ENCODE results near the gene HSPB2. TPM values are rescaled to one million over a fixed set of nuclear protein-coding genes. Genes with fewer than 3 reads are reported as not detected.

Gene HSPB2
- total RNA-seq, 3 donors from 2014 or later: not detected

GRCh38 chr11:111939836-111940604 lies 27.5 kb downstream of the HSPB2 start:
- Mint-ChIP-seq H3K4me1 (ENCODE audit: low read depth) (peaks cover 54% of the 10 kb centered on the region), H3K27me3 (ENCODE audit: low read depth) (no peaks in the 10 kb centered on the region), H3K36me3 (ENCODE audit: insufficient read depth) (no peaks in the 10 kb centered on the region), H3K4me3 (peak overlapping the region; percentile 42), H3K9me3 (no peaks in the 10 kb centered on the region)
- ATAC-seq (no peak), DNase-seq (no peak)

- DNase-seq: no peak
- Mint-ChIP-seq H3K9me3 (no peaks in the 10 kb centered on the region), H3K4me3 (no peak overlapping the region), H3K27me3 (ENCODE audit: low read depth) (no peaks in the 10 kb centered on the region), H3K4me1 (ENCODE audit: low read depth) (peaks cover 41% of the 10 kb centered on the region), H3K36me3 (ENCODE audit: insufficient read depth) (no peaks in the 10 kb centered on the region)
- ATAC-seq: no peak
These were observed 29.4 kb downstream of the HSPB2 start for GRCh38 chr11:111941963-111942362.

- Mint-ChIP-seq H3K4me3 (no peak overlapping the region), H3K4me1 (ENCODE audit: low read depth) (peaks cover 39% of the 10 kb centered on the region), H3K9me3 (no peaks in the 10 kb centered on the region), H3K36me3 (ENCODE audit: insufficient read depth) (no peaks in the 10 kb centered on the region), H3K27me3 (ENCODE audit: low read depth) (no peaks in the 10 kb centered on the region)
- ATAC-seq (no peak), DNase-seq (no peak)
These were observed 30.3 kb downstream of the HSPB2 start for GRCh38 chr11:111942829-111943228.

GRCh38 chr11:111944139-111944538 lies 31.6 kb downstream of the HSPB2 start:
- H3K27me3 Mint-ChIP-seq (ENCODE audit: low read depth): no peaks in the 10 kb centered on the region
- no peaks in the 10 kb centered on the region for H3K9me3 Mint-ChIP-seq
- H3K4me1 Mint-ChIP-seq (ENCODE audit: low read depth): peaks cover 26% of the 10 kb centered on the region
- peak in 1 of 2 donors; percentile 13 for ATAC-seq
- H3K4me3 Mint-ChIP-seq: peak overlapping the region; percentile 20
- no peaks in the 10 kb centered on the region for H3K36me3 Mint-ChIP-seq (ENCODE audit: insufficient read depth)
- no peak for DNase-seq

GRCh38 chr11:111944651-111945051 lies 32.1 kb downstream of the HSPB2 start:
- no peak for DNase-seq
- H3K4me1 Mint-ChIP-seq (ENCODE audit: low read depth): peaks cover 28% of the 10 kb centered on the region
- H3K27me3 Mint-ChIP-seq (ENCODE audit: low read depth): no peaks in the 10 kb centered on the region
- peak; percentile 93 for ATAC-seq
- H3K36me3 Mint-ChIP-seq (ENCODE audit: insufficient read depth): no peaks in the 10 kb centered on the region
- no peaks in the 10 kb centered on the region for H3K9me3 Mint-ChIP-seq
- peak overlapping the region; percentile 27 for H3K4me3 Mint-ChIP-seq

GRCh38 chr11:111945198-111945597 lies 32.7 kb downstream of the HSPB2 start:
- peaks cover 30% of the 10 kb centered on the region for H3K4me1 Mint-ChIP-seq (ENCODE audit: low read depth)
- H3K27me3 Mint-ChIP-seq (ENCODE audit: low read depth): no peaks in the 10 kb centered on the region
- DNase-seq: no peak
- no peaks in the 10 kb centered on the region for H3K36me3 Mint-ChIP-seq (ENCODE audit: insufficient read depth)
- H3K4me3 Mint-ChIP-seq: peak overlapping the region; percentile 27
- no peaks in the 10 kb centered on the region for H3K9me3 Mint-ChIP-seq
- no peak for ATAC-seq

GRCh38 chr11:111946499-111946898 lies 34.0 kb downstream of the HSPB2 start:
- Mint-ChIP-seq H3K27me3 (ENCODE audit: low read depth) (no peaks in the 10 kb centered on the region), H3K4me1 (ENCODE audit: low read depth) (peaks cover 28% of the 10 kb centered on the region), H3K36me3 (ENCODE audit: insufficient read depth) (no peaks in the 10 kb centered on the region), H3K4me3 (no peak overlapping the region), H3K9me3 (no peaks in the 10 kb centered on the region)
- ATAC-seq (no peak), DNase-seq (no peak)

GRCh38 chr11:111947143-111947542 lies 34.6 kb downstream of the HSPB2 start:
- H3K4me1 Mint-ChIP-seq (ENCODE audit: low read depth): peaks cover 28% of the 10 kb centered on the region
- no peaks in the 10 kb centered on the region for H3K9me3 Mint-ChIP-seq
- no peaks in the 10 kb centered on the region for H3K36me3 Mint-ChIP-seq (ENCODE audit: insufficient read depth)
- no peaks in the 10 kb centered on the region for H3K27me3 Mint-ChIP-seq (ENCODE audit: low read depth)
- ATAC-seq: no peak
- no peak overlapping the region for H3K4me3 Mint-ChIP-seq
- DNase-seq: no peak

- Mint-ChIP-seq H3K9me3 (no peaks in the 10 kb centered on the region), H3K36me3 (ENCODE audit: insufficient read depth) (no peaks in the 10 kb centered on the region), H3K4me1 (ENCODE audit: low read depth) (peaks cover 16% of the 10 kb centered on the region), H3K27me3 (ENCODE audit: low read depth) (no peaks in the 10 kb centered on the region), H3K4me3 (no peak overlapping the region)
- no peak for ATAC-seq
- no peak for DNase-seq
These were observed 37.2 kb downstream of the HSPB2 start for GRCh38 chr11:111949519-111950426.

- Mint-ChIP-seq H3K9me3 (no peaks in the 10 kb centered on the region), H3K27me3 (ENCODE audit: low read depth) (no peaks in the 10 kb centered on the region), H3K4me1 (ENCODE audit: low read depth) (peaks cover 9% of the 10 kb centered on the region), H3K36me3 (ENCODE audit: insufficient read depth) (no peaks in the 10 kb centered on the region), H3K4me3 (no peak overlapping the region)
- no peak for ATAC-seq
- DNase-seq: no peak
These were observed 39.0 kb downstream of the HSPB2 start for GRCh38 chr11:111951565-111951964.

GRCh38 chr11:111954154-111954553 lies 41.6 kb downstream of the HSPB2 start:
- Mint-ChIP-seq H3K4me1 (ENCODE audit: low read depth) (peaks cover 9% of the 10 kb centered on the region), H3K27me3 (ENCODE audit: low read depth) (no peaks in the 10 kb centered on the region), H3K36me3 (ENCODE audit: insufficient read depth) (no peaks in the 10 kb centered on the region), H3K9me3 (no peaks in the 10 kb centered on the region), H3K4me3 (no peak overlapping the region)
- ATAC-seq (no peak), DNase-seq (no peak)

GRCh38 chr11:111957663-111958444 lies 45.3 kb downstream of the HSPB2 start:
- H3K4me1 Mint-ChIP-seq (ENCODE audit: low read depth): no peaks in the 10 kb centered on the region
- no peaks in the 10 kb centered on the region for H3K9me3 Mint-ChIP-seq
- ATAC-seq: no peak
- no peaks in the 10 kb centered on the region for H3K27me3 Mint-ChIP-seq (ENCODE audit: low read depth)
- H3K4me3 Mint-ChIP-seq: no peak overlapping the region
- DNase-seq: no peak
- H3K36me3 Mint-ChIP-seq (ENCODE audit: insufficient read depth): no peaks in the 10 kb centered on the region

- H3K27me3 Mint-ChIP-seq (ENCODE audit: low read depth): no peaks in the 10 kb centered on the region
- H3K4me1 Mint-ChIP-seq (ENCODE audit: low read depth): peaks cover 3% of the 10 kb centered on the region
- no peaks in the 10 kb centered on the region for H3K36me3 Mint-ChIP-seq (ENCODE audit: insufficient read depth)
- no peak for ATAC-seq
- DNase-seq: no peak
- H3K4me3 Mint-ChIP-seq: no peak overlapping the region
- H3K9me3 Mint-ChIP-seq: no peaks in the 10 kb centered on the region
These were observed 48.4 kb downstream of the HSPB2 start for GRCh38 chr11:111960916-111961315.
